ENCODE results near the gene AMIGO2.
"Not testable (repeated sequence)": the region's sequence is repeated elsewhere in the genome, so short reads cannot be mapped to it uniquely, and the experiment has no call there.

The AMIGO2 gene

GRCh38 chr12:47079468-47079980, at the start of gene AMIGO2, which contains the start of gene PCED1B:
TSS of gene AMIGO2 (minus strand) at chr12:47079959. CDS start at chr12:47079002, 957 bp downstream.
TSS of gene PCED1B (plus strand) at chr12:47079621. CDS start at chr12:47235064, 155,443 bp downstream.
- no peak within 1 kb of the TSS for H3K27ac ChIP-seq (ENCODE audit: low read length)
- peak within 1 kb of the TSS; percentile 79 for H3K4me3 ChIP-seq (ENCODE audit: low read length)
- H3K36me3 ChIP-seq (ENCODE audit: control insufficient read depth, low read depth, low read length), result no peaks in the 10 kb centered on the region
- peaks cover 8% of the 10 kb centered on the region for H3K4me1 ChIP-seq (ENCODE audit: control insufficient read depth, low read depth, low read length)
- H3K27me3 ChIP-seq (ENCODE audit: control insufficient read depth, insufficient read depth, low read length), result peaks cover 30% of the 10 kb centered on the region
- H3K9ac ChIP-seq (ENCODE audit: low read length), result peak within 1 kb of the TSS; percentile 43
- H3K9me3 ChIP-seq (ENCODE audit: control insufficient read depth, low read depth, low read length), result no peaks in the 10 kb centered on the region

- Histone ChIP-seq H3K4me1 (ENCODE audit: control insufficient read depth, low read depth, low read length) (no peaks in the 10 kb centered on the region), H3K4me3 (ENCODE audit: low read length) (no peak overlapping the region), H3K36me3 (ENCODE audit: control insufficient read depth, low read depth, low read length) (no peaks in the 10 kb centered on the region), H3K9me3 (ENCODE audit: control insufficient read depth, low read depth, low read length) (no peaks in the 10 kb centered on the region), H3K9ac (ENCODE audit: low read length) (no peak overlapping the region), H3K27me3 (ENCODE audit: control insufficient read depth, insufficient read depth, low read length) (no peaks in the 10 kb centered on the region), H3K27ac (ENCODE audit: low read length) (no peak overlapping the region)
Observed at GRCh38 chr12:47126246-47126645, 46.5 kb upstream of the AMIGO2 start.

GRCh38 chr12:47124451-47124850, 44.7 kb upstream of the AMIGO2 start:
- Histone ChIP-seq H3K27me3 (ENCODE audit: control insufficient read depth, insufficient read depth, low read length) (no peaks in the 10 kb centered on the region), H3K36me3 (ENCODE audit: control insufficient read depth, low read depth, low read length) (no peaks in the 10 kb centered on the region), H3K9me3 (ENCODE audit: control insufficient read depth, low read depth, low read length) (no peaks in the 10 kb centered on the region), H3K27ac (ENCODE audit: low read length) (no peak overlapping the region), H3K4me1 (ENCODE audit: control insufficient read depth, low read depth, low read length) (no peaks in the 10 kb centered on the region), H3K4me3 (ENCODE audit: low read length) (no peak overlapping the region), H3K9ac (ENCODE audit: low read length) (no peak overlapping the region)

GRCh38 chr12:47123730-47124129, 44.0 kb upstream of the AMIGO2 start:
- H3K27me3 ChIP-seq (ENCODE audit: control insufficient read depth, insufficient read depth, low read length), result no peaks in the 10 kb centered on the region
- no peak overlapping the region for H3K4me3 ChIP-seq (ENCODE audit: low read length)
- H3K4me1 ChIP-seq (ENCODE audit: control insufficient read depth, low read depth, low read length), result no peaks in the 10 kb centered on the region
- H3K36me3 ChIP-seq (ENCODE audit: control insufficient read depth, low read depth, low read length), result no peaks in the 10 kb centered on the region
- H3K9me3 ChIP-seq (ENCODE audit: control insufficient read depth, low read depth, low read length), result no peaks in the 10 kb centered on the region
- H3K9ac ChIP-seq (ENCODE audit: low read length), result no peak overlapping the region
- H3K27ac ChIP-seq (ENCODE audit: low read length), result no peak overlapping the region

GRCh38 chr12:47122602-47123001, 42.8 kb upstream of the AMIGO2 start:
- no peak overlapping the region for H3K9ac ChIP-seq (ENCODE audit: low read length)
- no peaks in the 10 kb centered on the region for H3K27me3 ChIP-seq (ENCODE audit: control insufficient read depth, insufficient read depth, low read length)
- no peaks in the 10 kb centered on the region for H3K4me1 ChIP-seq (ENCODE audit: control insufficient read depth, low read depth, low read length)
- H3K27ac ChIP-seq (ENCODE audit: low read length), result no peak overlapping the region
- H3K9me3 ChIP-seq (ENCODE audit: control insufficient read depth, low read depth, low read length), result no peaks in the 10 kb centered on the region
- H3K4me3 ChIP-seq (ENCODE audit: low read length), result no peak overlapping the region
- H3K36me3 ChIP-seq (ENCODE audit: control insufficient read depth, low read depth, low read length), result no peaks in the 10 kb centered on the region

- Histone ChIP-seq H3K9ac (ENCODE audit: low read length) (no peak overlapping the region), H3K4me1 (ENCODE audit: control insufficient read depth, low read depth, low read length) (no peaks in the 10 kb centered on the region), H3K27me3 (ENCODE audit: control insufficient read depth, insufficient read depth, low read length) (no peaks in the 10 kb centered on the region), H3K36me3 (ENCODE audit: control insufficient read depth, low read depth, low read length) (no peaks in the 10 kb centered on the region), H3K27ac (ENCODE audit: low read length) (no peak overlapping the region), H3K4me3 (ENCODE audit: low read length) (no peak overlapping the region), H3K9me3 (ENCODE audit: control insufficient read depth, low read depth, low read length) (no peaks in the 10 kb centered on the region)
Observed at GRCh38 chr12:47121146-47121545, 41.4 kb upstream of the AMIGO2 start.

- no peak overlapping the region for H3K4me3 ChIP-seq (ENCODE audit: low read length)
Observed at GRCh38 chr12:47120736-47121135, 41.0 kb upstream of the AMIGO2 start.

GRCh38 chr12:47117305-47117704, 37.5 kb upstream of the AMIGO2 start:
- H3K27me3 ChIP-seq (ENCODE audit: control insufficient read depth, insufficient read depth, low read length); H3K4me1 ChIP-seq (ENCODE audit: control insufficient read depth, low read depth, low read length); H3K36me3 ChIP-seq (ENCODE audit: control insufficient read depth, low read depth, low read length); H3K9me3 ChIP-seq (ENCODE audit: control insufficient read depth, low read depth, low read length); H3K27ac ChIP-seq (ENCODE audit: low read length); H3K9ac ChIP-seq (ENCODE audit: low read length); H3K4me3 ChIP-seq (ENCODE audit: low read length): not testable (repeated sequence)

More at GRCh38 chr12:47120736-47121135, 41.0 kb upstream of the AMIGO2 start:
- Histone ChIP-seq H3K27me3 (ENCODE audit: control insufficient read depth, insufficient read depth, low read length) (no peaks in the 10 kb centered on the region), H3K27ac (ENCODE audit: low read length) (no peak overlapping the region), H3K4me1 (ENCODE audit: control insufficient read depth, low read depth, low read length) (no peaks in the 10 kb centered on the region), H3K9ac (ENCODE audit: low read length) (no peak overlapping the region), H3K36me3 (ENCODE audit: control insufficient read depth, low read depth, low read length) (no peaks in the 10 kb centered on the region), H3K9me3 (ENCODE audit: control insufficient read depth, low read depth, low read length) (no peaks in the 10 kb centered on the region)

- no peaks in the 10 kb centered on the region for H3K4me1 ChIP-seq (ENCODE audit: control insufficient read depth, low read depth, low read length)
- no peak overlapping the region for H3K4me3 ChIP-seq (ENCODE audit: low read length)
- no peak overlapping the region for H3K9ac ChIP-seq (ENCODE audit: low read length)
- no peaks in the 10 kb centered on the region for H3K36me3 ChIP-seq (ENCODE audit: control insufficient read depth, low read depth, low read length)
- H3K27me3 ChIP-seq (ENCODE audit: control insufficient read depth, insufficient read depth, low read length), result no peaks in the 10 kb centered on the region
- no peak overlapping the region for H3K27ac ChIP-seq (ENCODE audit: low read length)
- no peaks in the 10 kb centered on the region for H3K9me3 ChIP-seq (ENCODE audit: control insufficient read depth, low read depth, low read length)
Observed at GRCh38 chr12:47114481-47114892, 34.7 kb upstream of the AMIGO2 start.

- Histone ChIP-seq H3K4me3 (ENCODE audit: low read length) (no peak overlapping the region), H3K27ac (ENCODE audit: low read length) (no peak overlapping the region), H3K9ac (ENCODE audit: low read length) (no peak overlapping the region), H3K27me3 (ENCODE audit: control insufficient read depth, insufficient read depth, low read length) (no peaks in the 10 kb centered on the region), H3K9me3 (ENCODE audit: control insufficient read depth, low read depth, low read length) (no peaks in the 10 kb centered on the region), H3K4me1 (ENCODE audit: control insufficient read depth, low read depth, low read length) (no peaks in the 10 kb centered on the region), H3K36me3 (ENCODE audit: control insufficient read depth, low read depth, low read length) (no peaks in the 10 kb centered on the region)
Observed at GRCh38 chr12:47112679-47113078, 32.9 kb upstream of the AMIGO2 start.

- Histone ChIP-seq H3K27me3 (ENCODE audit: control insufficient read depth, insufficient read depth, low read length) (no peaks in the 10 kb centered on the region), H3K36me3 (ENCODE audit: control insufficient read depth, low read depth, low read length) (no peaks in the 10 kb centered on the region), H3K9ac (ENCODE audit: low read length) (no peak overlapping the region), H3K4me3 (ENCODE audit: low read length) (no peak overlapping the region), H3K27ac (ENCODE audit: low read length) (no peak overlapping the region), H3K9me3 (ENCODE audit: control insufficient read depth, low read depth, low read length) (no peaks in the 10 kb centered on the region), H3K4me1 (ENCODE audit: control insufficient read depth, low read depth, low read length) (no peaks in the 10 kb centered on the region)
Observed at GRCh38 chr12:47111854-47112253, 32.1 kb upstream of the AMIGO2 start.

- Histone ChIP-seq H3K36me3 (ENCODE audit: control insufficient read depth, low read depth, low read length) (no peaks in the 10 kb centered on the region), H3K9me3 (ENCODE audit: control insufficient read depth, low read depth, low read length) (no peaks in the 10 kb centered on the region), H3K27me3 (ENCODE audit: control insufficient read depth, insufficient read depth, low read length) (no peaks in the 10 kb centered on the region), H3K27ac (ENCODE audit: low read length) (no peak overlapping the region), H3K4me1 (ENCODE audit: control insufficient read depth, low read depth, low read length) (no peaks in the 10 kb centered on the region), H3K9ac (ENCODE audit: low read length) (no peak overlapping the region), H3K4me3 (ENCODE audit: low read length) (no peak overlapping the region)
Observed at GRCh38 chr12:47111392-47111778, 31.6 kb upstream of the AMIGO2 start.

Measured in iPS-18a (cell line).